Fibroblast of the aortic adventitia (primary cell): ENCODE results near the gene PALD1. TPM values are rescaled to one million over a fixed set of nuclear protein-coding genes. Genes with fewer than 3 reads are reported as not detected.

Experiments
- DNase-seq: peaks from one replicate; pipeline ENCODE4 v3.0.0-alpha.2; 2010; ENCODE audit warnings: low read depth
- H3K4me3 ChIP-seq: 2 replicates; pipeline ENCODE4 v1.5.1; 2011; ENCODE audit warnings: low read depth, mild to moderate bottlenecking, control low read depth, low read length, moderate library complexity
- total RNA-seq: library from RNA; depleted of rRNA; stranded (reverse); fragments of >200 nt; gene quantifications from 2 replicates; pipeline ENCODE4 v1.2.3, GENCODE V29; 2012; ENCODE audit warnings: low replicate concordance
- TF ChIP-seq, protein P1 (sequence below): IDR thresholded peaks from 2 replicates; pipeline ENCODE4 v1.5.1; 2011; ENCODE audit warnings: mild to moderate bottlenecking, low read length, control low read depth, inconsistent platforms; ENCODE audit not compliant: insufficient read depth

The PALD1 gene
- total RNA-seq, 1 donor: 0.18 TPM

DNA sequence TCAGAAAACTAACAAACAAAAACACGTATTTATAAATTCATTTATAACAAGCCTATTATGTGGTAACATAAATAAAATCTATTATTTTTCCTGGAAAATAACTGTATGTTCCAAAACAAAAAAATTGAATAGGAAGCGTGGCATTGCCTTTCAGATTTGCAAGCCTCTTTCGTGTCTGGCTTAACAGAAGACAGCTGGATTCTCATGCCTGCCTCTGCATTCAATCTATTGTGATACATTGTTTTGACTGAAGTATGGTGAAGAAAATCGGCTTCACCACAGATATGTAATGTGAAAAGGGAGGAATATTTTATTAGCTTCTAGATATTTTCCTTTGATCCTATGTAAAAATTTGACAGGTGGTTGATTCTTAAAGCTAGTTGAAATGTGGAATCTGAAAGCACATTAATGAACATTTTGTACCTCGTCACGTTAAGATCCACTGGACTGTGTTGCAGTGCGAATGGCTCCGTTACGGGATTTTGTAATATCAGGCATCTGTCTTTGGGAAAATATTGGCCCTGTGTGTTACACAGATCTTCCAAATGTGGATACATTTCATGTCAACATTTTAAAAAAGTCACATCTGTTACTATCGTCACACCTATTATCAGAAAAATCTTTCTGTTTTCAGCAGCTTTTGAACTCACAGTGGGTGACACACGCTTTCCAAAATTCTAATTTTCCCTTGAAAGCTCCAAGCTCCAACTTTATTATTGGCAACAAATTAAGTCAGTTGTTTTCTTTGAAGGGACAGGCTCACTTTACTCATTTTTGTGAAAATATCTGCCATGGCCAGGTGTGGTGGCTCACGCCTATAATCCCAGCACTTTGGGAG is 26.2 kb downstream of the PALD1 start:
- DNase-seq: no peak
- no peak overlapping the region for H3K4me3 ChIP-seq
- TF ChIP-seq, protein P1, sequence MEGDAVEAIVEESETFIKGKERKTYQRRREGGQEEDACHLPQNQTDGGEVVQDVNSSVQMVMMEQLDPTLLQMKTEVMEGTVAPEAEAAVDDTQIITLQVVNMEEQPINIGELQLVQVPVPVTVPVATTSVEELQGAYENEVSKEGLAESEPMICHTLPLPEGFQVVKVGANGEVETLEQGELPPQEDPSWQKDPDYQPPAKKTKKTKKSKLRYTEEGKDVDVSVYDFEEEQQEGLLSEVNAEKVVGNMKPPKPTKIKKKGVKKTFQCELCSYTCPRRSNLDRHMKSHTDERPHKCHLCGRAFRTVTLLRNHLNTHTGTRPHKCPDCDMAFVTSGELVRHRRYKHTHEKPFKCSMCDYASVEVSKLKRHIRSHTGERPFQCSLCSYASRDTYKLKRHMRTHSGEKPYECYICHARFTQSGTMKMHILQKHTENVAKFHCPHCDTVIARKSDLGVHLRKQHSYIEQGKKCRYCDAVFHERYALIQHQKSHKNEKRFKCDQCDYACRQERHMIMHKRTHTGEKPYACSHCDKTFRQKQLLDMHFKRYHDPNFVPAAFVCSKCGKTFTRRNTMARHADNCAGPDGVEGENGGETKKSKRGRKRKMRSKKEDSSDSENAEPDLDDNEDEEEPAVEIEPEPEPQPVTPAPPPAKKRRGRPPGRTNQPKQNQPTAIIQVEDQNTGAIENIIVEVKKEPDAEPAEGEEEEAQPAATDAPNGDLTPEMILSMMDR: no peak

DNA sequence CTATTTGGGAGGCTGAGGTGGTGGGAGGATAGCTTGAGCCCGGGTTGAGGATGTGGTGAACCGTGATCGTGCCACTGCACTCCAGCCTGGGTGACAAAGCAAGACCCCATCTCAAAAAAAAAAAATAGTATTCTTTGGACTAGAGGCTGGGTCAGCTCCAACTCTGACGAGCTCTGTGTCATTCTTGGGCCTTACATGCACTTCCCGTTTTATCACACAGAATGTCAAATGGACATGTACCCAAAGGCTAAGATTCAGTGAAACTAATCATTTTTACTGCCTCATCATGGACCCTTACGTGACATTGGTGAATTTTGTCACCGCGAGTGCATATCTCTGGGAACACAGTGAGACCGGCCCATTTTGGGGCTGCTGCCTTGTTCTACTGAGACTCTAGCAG is 27.3 kb downstream of the PALD1 start:
- H3K4me3 ChIP-seq: no peak overlapping the region
- no peak for DNase-seq
- TF ChIP-seq, protein P1: no peak

DNA sequence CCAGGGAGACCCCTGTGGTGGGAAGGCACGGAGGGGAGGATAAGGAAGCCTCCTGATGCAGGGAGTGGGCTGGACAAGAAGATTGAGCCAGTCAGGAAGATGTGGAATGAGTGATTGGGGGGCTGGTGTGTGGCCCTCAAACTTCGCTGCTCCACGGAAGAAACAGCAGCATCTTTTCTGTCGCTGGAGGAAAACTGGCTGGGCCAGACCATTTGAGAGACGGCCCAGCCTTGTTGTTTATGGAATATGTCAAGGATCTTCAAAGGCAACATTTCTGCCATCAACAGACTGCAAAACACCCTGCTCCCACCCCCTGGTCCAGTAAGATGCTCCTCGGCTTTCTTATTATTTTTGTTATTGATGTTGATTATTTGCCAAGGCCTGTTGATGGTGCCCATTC is 29.4 kb downstream of the PALD1 start:
- DNase-seq: no peak

DNA sequence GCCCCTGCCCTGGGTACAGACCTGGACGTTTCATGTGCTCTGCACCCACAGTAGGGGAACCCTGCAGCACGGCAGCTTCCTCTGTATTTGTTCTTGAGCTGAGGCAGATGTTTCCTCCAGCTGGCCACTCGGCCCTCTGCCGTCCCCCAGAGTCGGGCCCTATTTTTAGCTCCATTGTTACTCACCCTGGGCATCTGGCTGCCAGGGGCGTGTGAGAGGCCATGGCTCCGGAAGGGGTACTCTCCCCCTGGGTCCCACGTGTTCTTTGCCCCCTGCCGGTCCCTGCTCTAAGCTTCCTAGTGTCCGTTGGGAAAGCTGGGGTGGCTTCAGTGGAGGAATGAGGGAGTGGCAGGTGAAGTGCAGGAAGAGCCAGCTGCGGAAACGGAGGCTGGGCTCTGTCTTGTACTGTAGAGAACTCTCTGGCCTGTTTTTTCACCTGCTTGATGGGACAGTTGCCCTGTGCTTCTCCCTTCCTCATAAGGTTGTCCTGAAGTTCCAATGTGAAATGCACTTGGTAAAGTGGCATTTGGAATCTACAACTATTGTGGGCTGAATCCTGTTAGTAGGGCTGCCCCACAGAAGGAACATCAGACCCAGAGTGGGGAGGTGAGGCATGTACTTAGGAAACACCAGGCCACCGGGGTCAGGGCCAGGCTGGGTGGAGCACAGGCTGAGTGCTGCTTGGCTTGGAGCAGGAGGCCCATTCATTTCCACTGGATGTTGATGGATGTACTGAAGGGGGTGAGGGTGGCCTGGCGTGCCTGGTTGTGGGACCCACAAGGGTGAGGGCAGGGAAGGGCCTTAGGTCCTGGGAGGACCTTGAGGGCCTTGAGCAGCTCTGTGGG is 30.6 kb downstream of the PALD1 start:
- TF ChIP-seq, protein P1: no peak
- DNase-seq: peak; percentile 22
- H3K4me3 ChIP-seq: no peak overlapping the region

More for the DNA sequence above, 29.4 kb downstream of the PALD1 start:
- TF ChIP-seq, protein P1: no peak
- H3K4me3 ChIP-seq: no peak overlapping the region

DNA sequence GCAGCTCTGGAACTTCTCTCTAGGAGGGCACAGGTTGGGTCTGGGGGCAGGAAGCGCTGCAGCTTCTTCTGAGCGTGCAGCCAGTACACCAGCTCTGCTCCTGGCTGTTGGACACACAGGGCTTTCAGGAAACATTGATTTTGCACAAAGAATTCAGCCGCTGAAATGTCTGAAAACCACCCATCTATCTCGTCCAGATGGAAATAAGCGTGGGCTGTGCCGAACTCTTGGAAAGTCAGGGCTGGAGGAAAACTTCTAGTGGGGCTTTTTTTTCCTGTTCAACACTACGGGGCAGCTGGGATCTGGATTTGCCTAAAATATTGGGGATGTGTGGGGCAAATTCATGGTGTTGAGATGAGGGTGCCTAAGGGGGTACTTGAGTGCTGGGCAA is 31.2 kb downstream of the PALD1 start:
- TF ChIP-seq, protein P1: no peak
- no peak for DNase-seq
- no peak overlapping the region for H3K4me3 ChIP-seq

DNA sequence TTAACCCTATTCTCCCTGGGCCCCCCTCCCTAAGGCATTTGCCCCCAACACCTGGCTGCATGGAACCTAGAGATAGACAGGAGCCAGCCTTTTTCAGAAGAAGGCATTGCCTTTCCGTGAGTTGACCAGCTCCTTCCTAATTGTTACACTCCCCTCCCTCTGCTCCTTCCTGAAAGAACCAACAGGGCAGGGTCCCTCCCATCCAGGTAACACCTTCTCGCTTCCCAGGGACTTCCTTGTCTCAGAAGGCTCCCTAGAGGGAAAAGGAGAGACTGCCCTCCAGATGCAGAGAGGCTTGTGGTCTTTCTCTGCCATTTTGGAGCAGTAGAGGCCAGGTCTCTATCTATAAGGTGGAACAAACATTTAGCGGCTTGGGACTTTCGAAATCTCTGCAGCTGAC is 31.9 kb downstream of the PALD1 start:
- TF ChIP-seq, protein P1: no peak

More for the DNA sequence above, 31.9 kb downstream of the PALD1 start:
- H3K4me3 ChIP-seq: no peak overlapping the region
- DNase-seq: no peak
